CD4-positive, alpha-beta T cell (primary cell): ENCODE results near the gene C17orf78. TPM values are rescaled to one million over a fixed set of nuclear protein-coding genes. Genes with fewer than 3 reads are reported as not detected.

ENCODE experiments used
- ATAC-seq: fragments of 200-7000 bp; cut with Tn5 transposase; one replicate; pipeline ENCODE4 v1.10.0; 2022; ENCODE audit warnings: mild to moderate bottlenecking; ENCODE audit not compliant: poor library complexity
- CTCF ChIA-PET: fragments of 350-600 bp; sonication (Branson Sonifier 250); formaldehyde crosslinking; loops from one replicate; lab custom pipeline; 2021; ENCODE audit warnings: antibody characterized with exemption, inconsistent platforms; lab: Charles Lee
- POLR2A ChIA-PET: fragments of 350-600 bp; sonication (Branson Sonifier 250); formaldehyde crosslinking; loops from one replicate; lab custom pipeline; 2021; ENCODE audit warnings: antibody characterized with exemption, inconsistent platforms; lab: Charles Lee
- DNase-seq, 14 experiments: peaks; one replicate each; pipeline ENCODE4 v3.0.0-alpha.2; 2013 to 2020; ENCODE audit warnings: mixed read lengths in 2 of 14
- H3K27ac ChIP-seq, 2 donors: one replicate each; pipeline versions ENCODE4 v1.5.1 to v1.7.0; 2013; ENCODE audit warnings: low read length in 2 of 2, low read depth in 1 of 2, mild to moderate bottlenecking in 1 of 2
- H3K27me3 ChIP-seq, 2 experiments: 1 replicate in 1 of 2; 2 replicates in 1 of 2; pipeline versions ENCODE4 v1.6.1 to v1.7.0; 2013; ENCODE audit warnings: low read length in 2 of 2, control low read depth in 1 of 2, mild to moderate bottlenecking in 1 of 2, moderate library complexity in 1 of 2; ENCODE audit not compliant: insufficient read depth in 2 of 2, control insufficient read depth in 1 of 2
- H3K36me3 ChIP-seq: one replicate; pipeline ENCODE4 v1.6.1; 2013; ENCODE audit warnings: low read length, control low read depth; ENCODE audit not compliant: insufficient read depth
- H3K4me1 ChIP-seq: one replicate; pipeline ENCODE4 v1.6.1; 2013; ENCODE audit warnings: low read length, control low read depth; ENCODE audit not compliant: insufficient read depth
- H3K4me3 ChIP-seq: one replicate; pipeline ENCODE4 v1.5.1; 2013; ENCODE audit warnings: mild to moderate bottlenecking, low read length, moderate library complexity
- H3K9me3 ChIP-seq, 2 experiments: 1 replicate in 1 of 2; 2 replicates in 1 of 2; pipeline versions ENCODE4 v1.6.1 to v1.7.0; 2013; ENCODE audit warnings: low read length in 2 of 2, mild to moderate bottlenecking in 2 of 2, control low read depth in 1 of 2, moderate library complexity in 1 of 2; ENCODE audit not compliant: control insufficient read depth in 1 of 2, insufficient read depth in 1 of 2
- H3K27ac Mint-ChIP-seq: one replicate; pipeline ENCODE4 v1.8.0; 2020; ENCODE audit warnings: mixed read lengths
- H3K27me3 Mint-ChIP-seq: one replicate; pipeline ENCODE4 v1.8.0; 2021; ENCODE audit warnings: mixed read lengths
- H3K36me3 Mint-ChIP-seq: one replicate; pipeline ENCODE4 v1.8.0; 2021; ENCODE audit warnings: low read depth, mixed read lengths
- H3K4me1 Mint-ChIP-seq: one replicate; pipeline ENCODE4 v1.8.0; 2021; ENCODE audit warnings: low read depth, mixed read lengths
- H3K4me3 Mint-ChIP-seq: one replicate; pipeline ENCODE4 v1.8.0; 2020; ENCODE audit warnings: mild to moderate bottlenecking, mixed read lengths
- H3K9me3 Mint-ChIP-seq: one replicate; pipeline ENCODE4 v1.8.0; 2020; ENCODE audit warnings: mixed read lengths
- CTCF ChIP-seq: fragments of 200-600 bp; IDR thresholded peaks from one replicate; pipeline ENCODE4 v1.8.0; 2022; ENCODE audit warnings: antibody characterized with exemption, mild to moderate bottlenecking
- intact Hi-C, 2 experiments: fragments of 100-400 bp; cut with DNase I in 1 of 2; cut with micrococcal nuclease in 1 of 2; formaldehyde crosslinking; loops; one replicate each; pipeline versions ENCODE4 v1.15.1 to v1.9.0; 2023 to 2025; cut with DNase I, micrococcal nuclease
- total RNA-seq, 174 experiments: library from RNA in 2 of 174; stranded (reverse) in 2 of 174; gene quantifications; one replicate each; pipeline ENCODE4 v1.2.3 and lab custom pipeline; 2021 to 2026

Gene C17orf78
- total RNA-seq, 2 experiments from 2014 or later = not detected

- no peaks in the 10 kb centered on the region for H3K4me1 Mint-ChIP-seq
- DNase-seq (no peak), ATAC-seq (no peak)
- H3K4me3 ChIP-seq = no peak overlapping the region
- H3K27ac Mint-ChIP-seq = no peak overlapping the region
- intact Hi-C loops = no loop called here
- H3K36me3 ChIP-seq = no peaks in the 10 kb centered on the region
- H3K4me3 Mint-ChIP-seq = no peak overlapping the region
- no peaks in the 10 kb centered on the region for H3K9me3 Mint-ChIP-seq
- no peaks in the 10 kb centered on the region for H3K9me3 ChIP-seq
- CTCF ChIA-PET = no interaction called here
- no peaks in the 10 kb centered on the region for H3K27me3 Mint-ChIP-seq
- no peak for TF ChIP-seq CTCF
- POLR2A ChIA-PET = no interaction called here
- no peaks in the 10 kb centered on the region for H3K4me1 ChIP-seq
- H3K27ac ChIP-seq = no peak overlapping the region
- no peaks in the 10 kb centered on the region for H3K27me3 ChIP-seq
- H3K36me3 Mint-ChIP-seq = no peaks in the 10 kb centered on the region
Measured at GRCh38 chr17:37365589-37365988, 10.2 kb upstream of the C17orf78 start.

DNA sequence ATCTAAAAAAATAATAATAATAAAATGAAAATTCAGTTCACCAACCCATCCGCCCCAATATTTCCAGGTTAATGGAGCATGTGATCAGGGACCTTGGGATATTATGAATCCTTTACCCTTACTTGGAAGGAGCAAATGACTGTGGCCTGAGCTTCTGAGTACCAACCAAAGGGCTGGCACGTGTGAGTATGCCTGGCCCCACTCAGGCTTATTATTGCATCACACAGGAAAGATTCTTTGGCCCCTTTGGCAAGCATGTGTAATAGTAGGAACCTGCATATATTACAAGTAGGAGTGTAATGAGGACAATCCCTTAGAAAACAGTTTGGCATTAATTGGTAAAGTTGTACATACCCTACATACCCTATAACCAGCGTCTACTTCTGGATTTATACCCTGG lies 7.2 kb upstream of the C17orf78 start:
- no peak overlapping the region for H3K27ac ChIP-seq
- no peak for DNase-seq
- Mint-ChIP-seq H3K36me3 (no peaks in the 10 kb centered on the region), H3K4me1 (peaks cover 4% of the 10 kb centered on the region), H3K9me3 (no peaks in the 10 kb centered on the region), H3K27ac (no peak overlapping the region), H3K4me3 (no peak overlapping the region), H3K27me3 (no peaks in the 10 kb centered on the region)
- no peaks in the 10 kb centered on the region for H3K36me3 ChIP-seq
- TF ChIP-seq CTCF = no peak
- ATAC-seq = no peak
- CTCF ChIA-PET = no interaction called here
- H3K4me1 ChIP-seq = peaks cover 3% of the 10 kb centered on the region
- intact Hi-C loops = no loop called here
- no peak overlapping the region for H3K4me3 ChIP-seq
- H3K9me3 ChIP-seq = no peaks in the 10 kb centered on the region
- H3K27me3 ChIP-seq = no peaks in the 10 kb centered on the region
- POLR2A ChIA-PET = no interaction called here

- Histone ChIP-seq H3K27me3 (no peaks in the 10 kb centered on the region), H3K9me3 (no peaks in the 10 kb centered on the region), H3K4me1 (peaks cover 3% of the 10 kb centered on the region), H3K36me3 (no peaks in the 10 kb centered on the region), H3K4me3 (no peak overlapping the region), H3K27ac (no peak overlapping the region)
- Mint-ChIP-seq H3K4me3 (no peak overlapping the region), H3K36me3 (no peaks in the 10 kb centered on the region), H3K9me3 (no peaks in the 10 kb centered on the region), H3K27ac (no peak overlapping the region), H3K27me3 (no peaks in the 10 kb centered on the region), H3K4me1 (peaks cover 5% of the 10 kb centered on the region)
- peak; percentile 99 for ATAC-seq
- intact Hi-C loops = loop anchor here (1.0 to 10.0 kb wide), 5 partner anchors 19 to 771 kb away; no protein-coding TSS in a partner anchor
- DNase-seq = peak; percentile 35 to 83 (median 52)
- CTCF ChIA-PET = interaction anchor here (0.6 to 2.3 kb wide), 18 partner anchors 9 to 771 kb away, joined by 3 to 32 read pairs (median 4); partner anchors contain the start of genes ACACA and TADA2A
- POLR2A ChIA-PET = interaction anchor here (0.6 to 1.3 kb wide), 3 partner anchors 14 to 25 kb away, joined by 3 to 4 read pairs (median 4); no protein-coding TSS in a partner anchor
- TF ChIP-seq CTCF = peak; percentile 96
Measured at GRCh38 chr17:37373530-37374159, 2.1 kb upstream of the C17orf78 start.
